Measurements from ENCODE around the gene FIS1. TPM values are rescaled to one million over a fixed set of nuclear protein-coding genes. Genes with fewer than 3 reads are reported as not detected.

Gene FIS1
- total RNA-seq, 1 experiment from 2014 or later, result 124 TPM

- no CpG with 5 or more reads among the region's 17 CpGs for WGBS (ENCODE audit: extremely low coverage, insufficient read length, low lambda C conversion rate)
- no peaks in the 10 kb centered on the region for H3K9me3 Mint-ChIP-seq
- H3K27me3 Mint-ChIP-seq (ENCODE audit: low read depth), result peaks cover under 1% of the 10 kb centered on the region
- peak overlapping the region in 1 of 3 experiments; percentile 34; a peak in 1 of 7 replicates for H3K27ac Mint-ChIP-seq
- Histone ChIP-seq H3K56ac (ENCODE audit: insufficient read length, low read depth, low read length) (no peak overlapping the region), H2BK5ac (ENCODE audit: insufficient read length, low read length) (no peak overlapping the region), H3K4me2 (ENCODE audit: insufficient read depth, insufficient read length, low read length) (no peak overlapping the region), H2BK120ac (ENCODE audit: low read depth, low read length, poor library complexity, severe bottlenecking) (no peak overlapping the region), H4K20me1 (ENCODE audit: control insufficient read depth, insufficient read depth, insufficient read length) (no peaks in the 10 kb centered on the region), H3K4ac (ENCODE audit: low read depth, low read length) (no peak overlapping the region), H2BK15ac (ENCODE audit: low read depth, low read length) (no peak overlapping the region), H3K9me3 (ENCODE audit: control insufficient read depth, low read depth, low read length) (no peaks in the 10 kb centered on the region), H4K8ac (replicated peaks; ENCODE audit: insufficient read length, low read depth, low read length) (no peak overlapping the region), H2AFZ (ENCODE audit: low read length) (no peak overlapping the region), H3K4me1 (ENCODE audit: insufficient read depth, low read length) (peaks cover 2% of the 10 kb centered on the region; the same call in 1 of the 2 replicates), H2BK20ac (ENCODE audit: low read depth, low read length, poor library complexity, severe bottlenecking) (no peak overlapping the region), H4K91ac (ENCODE audit: insufficient read length, low read depth, low read length) (no peak overlapping the region), H3K79me2 (ENCODE audit: insufficient read depth, low read length) (no peaks in the 10 kb centered on the region), H3K18ac (ENCODE audit: insufficient read length, low read depth, low read length) (no peak overlapping the region), H3K27me3 (ENCODE audit: insufficient read depth, low read length) (no peaks in the 10 kb centered on the region), H3K9ac (ENCODE audit: extremely low read depth, insufficient read length, low read length) (no peak overlapping the region), H3K23ac (ENCODE audit: insufficient read length, low read depth, low read length) (no peak overlapping the region), H3K14ac (ENCODE audit: insufficient read depth, low read length) (no peak overlapping the region), H2BK12ac (ENCODE audit: insufficient read length, low read depth, low read length) (peak overlapping the region; percentile 20), H3T11ph (ENCODE audit: low read length) (no peak overlapping the region), H2AK5ac (ENCODE audit: insufficient read length, low read length) (no peak overlapping the region), H3K23me2 (ENCODE audit: insufficient read length, low read depth, low read length, poor library complexity, severe bottlenecking) (no peaks in the 10 kb centered on the region), H4K5ac (ENCODE audit: insufficient read length, low read depth, low read length) (no peak overlapping the region), H3K27ac (ENCODE audit: insufficient read length, low read depth, low read length) (no peak overlapping the region), H3K79me1 (ENCODE audit: insufficient read depth, low read depth, low read length, poor library complexity, severe bottlenecking) (no peaks in the 10 kb centered on the region)
- H3K4me1 Mint-ChIP-seq, result peaks cover 10 to 14% of the 10 kb centered on the region in 2 experiments
- TF ChIP-seq, protein P1, sequence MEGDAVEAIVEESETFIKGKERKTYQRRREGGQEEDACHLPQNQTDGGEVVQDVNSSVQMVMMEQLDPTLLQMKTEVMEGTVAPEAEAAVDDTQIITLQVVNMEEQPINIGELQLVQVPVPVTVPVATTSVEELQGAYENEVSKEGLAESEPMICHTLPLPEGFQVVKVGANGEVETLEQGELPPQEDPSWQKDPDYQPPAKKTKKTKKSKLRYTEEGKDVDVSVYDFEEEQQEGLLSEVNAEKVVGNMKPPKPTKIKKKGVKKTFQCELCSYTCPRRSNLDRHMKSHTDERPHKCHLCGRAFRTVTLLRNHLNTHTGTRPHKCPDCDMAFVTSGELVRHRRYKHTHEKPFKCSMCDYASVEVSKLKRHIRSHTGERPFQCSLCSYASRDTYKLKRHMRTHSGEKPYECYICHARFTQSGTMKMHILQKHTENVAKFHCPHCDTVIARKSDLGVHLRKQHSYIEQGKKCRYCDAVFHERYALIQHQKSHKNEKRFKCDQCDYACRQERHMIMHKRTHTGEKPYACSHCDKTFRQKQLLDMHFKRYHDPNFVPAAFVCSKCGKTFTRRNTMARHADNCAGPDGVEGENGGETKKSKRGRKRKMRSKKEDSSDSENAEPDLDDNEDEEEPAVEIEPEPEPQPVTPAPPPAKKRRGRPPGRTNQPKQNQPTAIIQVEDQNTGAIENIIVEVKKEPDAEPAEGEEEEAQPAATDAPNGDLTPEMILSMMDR (conservative IDR thresholded peaks at IDR 0.05), result no peak
- no peaks in the 10 kb centered on the region for H3K36me3 Mint-ChIP-seq (ENCODE audit: insufficient read depth in 1 of 3, low read depth in 3 of 3)
- no peak for DNase-seq
- no peak overlapping the region for H3K4me3 Mint-ChIP-seq
Measured at GRCh38 chr7:101195884-101196283, 49.0 kb downstream of the FIS1 start.

Other genes with a start within 250 kb of the FIS1 start
- gene MUC17, start 225.0 kb downstream of the FIS1 start, total RNA-seq (2021), result not detected in 2 replicates
- gene TRIM56, start 159.6 kb downstream of the FIS1 start, total RNA-seq (2021), result 21.8 and 22.4 TPM in 2 replicates
- 11.5 and 13.0 TPM in 2 replicates for gene SERPINE1, start 118.0 kb downstream of the FIS1 start, total RNA-seq (2021)
- 65.2 and 73.0 TPM in 2 replicates for gene AP1S1, start 90.6 kb downstream of the FIS1 start, total RNA-seq (2021)
- gene VGF, start 79.5 kb downstream of the FIS1 start, total RNA-seq (2021), result 37.1 and 39.1 TPM in 2 replicates
- 0.50 and 0.88 TPM in 2 replicates for gene NAT16, start 64.8 kb downstream of the FIS1 start, total RNA-seq (2021)
- gene MOGAT3, start 44.0 kb downstream of the FIS1 start, total RNA-seq (2021), result 0.11 and 0.15 TPM in 2 replicates
- 70.5 and 74.5 TPM in 2 replicates for gene PLOD3, start 27.5 kb downstream of the FIS1 start, total RNA-seq (2021)
- 52.7 and 53.4 TPM in 2 replicates for gene ZNHIT1, start 26.9 kb downstream of the FIS1 start, total RNA-seq (2021)
- 9.7 and 11.4 TPM in 2 replicates for gene CLDN15, start 7.3 kb downstream of the FIS1 start, total RNA-seq (2021)
- 19.8 and 21.3 TPM in 2 replicates for gene IFT22, start 76.7 kb upstream of the FIS1 start, total RNA-seq (2021)
- 41.5 and 42.6 TPM in 2 replicates for gene COL26A1, start 117.8 kb upstream of the FIS1 start, total RNA-seq (2021)

All from H9 (cell line).